ENCODE measurements around the gene SH3BP5.

DNA sequence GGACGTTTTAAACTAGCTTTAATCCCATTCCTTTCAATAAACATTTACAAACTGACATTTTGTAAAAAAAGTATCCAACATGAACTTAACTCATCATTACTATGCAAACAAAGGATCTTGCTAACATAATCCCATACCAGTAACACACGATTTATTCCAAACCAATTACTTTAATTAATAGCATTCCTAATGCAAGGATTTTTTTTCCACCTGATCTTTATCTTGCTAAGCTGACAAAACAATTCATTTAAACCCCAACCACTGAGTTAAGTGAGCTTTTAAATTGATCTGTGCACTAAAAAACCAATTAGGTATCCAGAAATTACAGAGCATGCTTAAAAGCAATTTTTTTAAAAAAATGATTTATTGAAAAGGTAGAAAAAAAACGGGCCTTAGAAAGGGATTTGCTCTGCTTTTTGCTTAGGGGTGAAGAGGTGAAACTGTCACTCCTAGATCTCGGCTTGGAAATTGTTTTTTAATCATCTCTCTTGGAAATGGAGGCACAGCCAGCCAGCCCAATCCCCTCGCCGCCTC lies 1.2 kb downstream of the SH3BP5 start:
- TF ChIP-seq, protein P1, sequence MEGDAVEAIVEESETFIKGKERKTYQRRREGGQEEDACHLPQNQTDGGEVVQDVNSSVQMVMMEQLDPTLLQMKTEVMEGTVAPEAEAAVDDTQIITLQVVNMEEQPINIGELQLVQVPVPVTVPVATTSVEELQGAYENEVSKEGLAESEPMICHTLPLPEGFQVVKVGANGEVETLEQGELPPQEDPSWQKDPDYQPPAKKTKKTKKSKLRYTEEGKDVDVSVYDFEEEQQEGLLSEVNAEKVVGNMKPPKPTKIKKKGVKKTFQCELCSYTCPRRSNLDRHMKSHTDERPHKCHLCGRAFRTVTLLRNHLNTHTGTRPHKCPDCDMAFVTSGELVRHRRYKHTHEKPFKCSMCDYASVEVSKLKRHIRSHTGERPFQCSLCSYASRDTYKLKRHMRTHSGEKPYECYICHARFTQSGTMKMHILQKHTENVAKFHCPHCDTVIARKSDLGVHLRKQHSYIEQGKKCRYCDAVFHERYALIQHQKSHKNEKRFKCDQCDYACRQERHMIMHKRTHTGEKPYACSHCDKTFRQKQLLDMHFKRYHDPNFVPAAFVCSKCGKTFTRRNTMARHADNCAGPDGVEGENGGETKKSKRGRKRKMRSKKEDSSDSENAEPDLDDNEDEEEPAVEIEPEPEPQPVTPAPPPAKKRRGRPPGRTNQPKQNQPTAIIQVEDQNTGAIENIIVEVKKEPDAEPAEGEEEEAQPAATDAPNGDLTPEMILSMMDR (IDR thresholded peaks at IDR 0.05) = no peak
- no peak for TF ChIP-seq POLR2A (IDR thresholded peaks at IDR 0.05)
